ENCODE data around the gene UBE4B. TPM values are rescaled to one million over a fixed set of nuclear protein-coding genes. Genes with fewer than 3 reads are reported as not detected.
A peak's percentile ranks its signal among the peaks of the same experiment; 100 is the strongest.

UBE4B gene
- total RNA-seq, 1 donor from 2014 or later = 63.7 TPM

DNA sequence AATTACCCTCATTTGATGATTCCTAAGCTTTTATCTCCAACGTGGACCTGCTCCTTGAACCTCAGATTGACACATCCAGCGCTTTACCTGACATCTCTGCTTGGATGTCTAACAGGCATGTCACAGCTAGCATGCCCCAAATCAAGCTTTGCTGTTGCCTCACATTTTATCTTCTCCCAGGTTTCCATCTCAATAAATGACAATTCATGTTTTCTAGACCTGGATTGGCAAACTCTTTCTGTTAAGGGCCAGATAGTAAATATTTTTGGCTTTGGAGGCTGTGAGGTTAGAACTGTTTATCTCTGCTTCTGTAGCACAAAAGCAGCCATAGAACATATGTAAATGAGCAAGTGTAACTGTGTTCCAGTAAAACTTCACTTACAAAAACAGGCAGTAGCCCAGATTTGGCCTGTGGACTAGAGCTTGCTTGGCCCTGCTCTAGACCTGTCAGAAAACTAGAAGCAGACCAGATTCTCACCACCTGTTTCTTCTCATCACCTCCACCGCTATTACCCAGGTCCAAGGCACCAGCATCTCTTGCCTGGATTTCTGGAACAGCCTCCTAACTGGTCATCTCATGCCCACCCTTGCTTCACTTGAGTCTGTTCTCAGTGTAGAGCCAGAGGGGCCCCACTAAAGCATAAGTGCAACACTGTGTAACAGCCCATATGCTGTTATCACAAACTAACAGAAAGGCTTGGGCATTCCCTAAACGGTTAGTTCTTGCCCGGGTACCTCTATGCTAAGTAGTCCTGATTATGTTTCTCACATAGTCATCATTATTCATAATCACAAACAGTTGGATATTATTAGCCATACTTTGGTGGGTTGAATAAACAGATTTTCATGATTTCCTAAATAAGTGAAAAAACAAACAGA lies 42.3 kb downstream of the UBE4B start:
- peaks cover 35% of the 10 kb centered on the region for H3K4me1 Mint-ChIP-seq
- no peaks in the 10 kb centered on the region for H3K27me3 Mint-ChIP-seq (ENCODE audit: low read depth)
- no peaks in the 10 kb centered on the region for H3K9me3 Mint-ChIP-seq
- DNase-seq (ENCODE audit: low spot score in 2 of 2, unreplicated experiment in 2 of 2) = no peak
- peak overlapping the region; percentile 2 for H3K27ac Mint-ChIP-seq
- peaks cover 7% of the 10 kb centered on the region for H3K36me3 Mint-ChIP-seq
- H3K4me3 Mint-ChIP-seq = no peak overlapping the region
- TF ChIP-seq, protein P1, sequence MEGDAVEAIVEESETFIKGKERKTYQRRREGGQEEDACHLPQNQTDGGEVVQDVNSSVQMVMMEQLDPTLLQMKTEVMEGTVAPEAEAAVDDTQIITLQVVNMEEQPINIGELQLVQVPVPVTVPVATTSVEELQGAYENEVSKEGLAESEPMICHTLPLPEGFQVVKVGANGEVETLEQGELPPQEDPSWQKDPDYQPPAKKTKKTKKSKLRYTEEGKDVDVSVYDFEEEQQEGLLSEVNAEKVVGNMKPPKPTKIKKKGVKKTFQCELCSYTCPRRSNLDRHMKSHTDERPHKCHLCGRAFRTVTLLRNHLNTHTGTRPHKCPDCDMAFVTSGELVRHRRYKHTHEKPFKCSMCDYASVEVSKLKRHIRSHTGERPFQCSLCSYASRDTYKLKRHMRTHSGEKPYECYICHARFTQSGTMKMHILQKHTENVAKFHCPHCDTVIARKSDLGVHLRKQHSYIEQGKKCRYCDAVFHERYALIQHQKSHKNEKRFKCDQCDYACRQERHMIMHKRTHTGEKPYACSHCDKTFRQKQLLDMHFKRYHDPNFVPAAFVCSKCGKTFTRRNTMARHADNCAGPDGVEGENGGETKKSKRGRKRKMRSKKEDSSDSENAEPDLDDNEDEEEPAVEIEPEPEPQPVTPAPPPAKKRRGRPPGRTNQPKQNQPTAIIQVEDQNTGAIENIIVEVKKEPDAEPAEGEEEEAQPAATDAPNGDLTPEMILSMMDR (IDR thresholded peaks at IDR 0.05; ENCODE audit: unreplicated experiment) = no peak

DNA sequence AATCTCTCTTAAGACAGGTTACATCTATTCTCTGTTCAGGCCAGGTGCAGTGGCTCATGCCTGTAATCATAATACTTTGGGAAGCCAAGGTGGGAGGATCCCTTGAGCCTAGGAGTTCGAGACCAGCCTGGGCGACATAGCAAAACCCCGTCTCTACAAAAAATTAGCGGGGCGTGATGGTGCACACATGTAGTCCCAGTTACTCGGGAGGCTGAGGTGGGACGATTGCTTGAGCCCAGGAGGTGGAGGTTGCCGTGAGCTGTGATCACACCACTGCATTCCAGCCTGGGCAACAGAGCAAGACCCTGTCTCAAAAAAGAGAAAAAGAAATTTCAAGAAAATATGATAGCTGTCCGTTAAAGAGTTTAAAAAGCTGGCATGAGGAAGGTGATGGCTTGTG lies 43.0 kb downstream of the UBE4B start:
- H3K27me3 Mint-ChIP-seq (ENCODE audit: low read depth) = no peaks in the 10 kb centered on the region
- peaks cover 35% of the 10 kb centered on the region for H3K4me1 Mint-ChIP-seq
- DNase-seq (ENCODE audit: low spot score in 2 of 2, unreplicated experiment in 2 of 2) = no peak
- TF ChIP-seq, protein P1 (IDR thresholded peaks at IDR 0.05; ENCODE audit: unreplicated experiment) = no peak
- no peak overlapping the region for H3K4me3 Mint-ChIP-seq
- H3K36me3 Mint-ChIP-seq = peaks cover 13% of the 10 kb centered on the region
- peaks cover 5% of the 10 kb centered on the region for H3K9me3 Mint-ChIP-seq
- no peak overlapping the region for H3K27ac Mint-ChIP-seq

DNA sequence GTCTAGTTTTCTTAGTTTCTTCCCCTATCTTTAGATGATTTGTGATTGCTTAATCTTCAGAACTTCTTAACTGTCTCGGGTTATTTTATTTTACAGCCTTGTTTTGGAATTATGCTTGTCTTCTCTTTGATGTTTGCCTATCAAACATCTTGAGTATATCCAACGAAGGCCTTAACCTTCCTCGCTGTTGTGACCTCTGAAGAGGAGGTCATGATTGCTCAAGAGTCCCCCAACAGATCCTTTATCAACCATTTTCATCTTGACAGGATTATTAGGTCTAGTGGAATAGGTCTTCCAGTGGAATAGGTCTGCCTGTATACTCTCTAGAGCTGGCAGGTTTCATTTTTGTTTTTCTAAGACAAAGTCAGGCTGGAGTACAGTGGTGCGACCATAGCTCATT lies 45.7 kb downstream of the UBE4B start:
- Mint-ChIP-seq H3K4me3 (no peak overlapping the region), H3K9me3 (peaks cover 6% of the 10 kb centered on the region)

DNA sequence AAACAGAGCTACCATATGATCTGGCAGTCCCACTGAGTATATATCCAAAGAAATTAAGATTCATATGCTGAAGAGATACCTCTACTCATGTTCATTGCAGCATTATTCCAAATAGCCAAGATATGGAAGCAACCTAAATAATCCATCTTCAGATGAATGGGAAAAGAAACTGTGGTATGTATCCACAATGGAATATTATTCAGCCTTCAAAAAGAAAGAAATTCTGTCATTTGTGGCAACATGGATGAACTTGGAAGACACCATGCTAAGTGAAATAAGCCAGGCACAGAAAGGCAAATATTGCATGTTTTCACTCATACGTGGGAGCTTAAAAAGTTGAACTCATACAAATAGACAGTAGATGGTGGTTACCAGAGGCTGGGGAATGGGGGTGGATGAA lies 47.8 kb downstream of the UBE4B start:
- peaks cover 11% of the 10 kb centered on the region for H3K4me1 Mint-ChIP-seq
- peaks cover 6% of the 10 kb centered on the region for H3K9me3 Mint-ChIP-seq
- DNase-seq (ENCODE audit: low spot score in 2 of 2, unreplicated experiment in 2 of 2) = no peak
- H3K27ac Mint-ChIP-seq = no peak overlapping the region
- H3K27me3 Mint-ChIP-seq (ENCODE audit: low read depth) = no peaks in the 10 kb centered on the region
- no peak overlapping the region for H3K4me3 Mint-ChIP-seq
- H3K36me3 Mint-ChIP-seq = peaks cover 23% of the 10 kb centered on the region
- TF ChIP-seq, protein P1 (IDR thresholded peaks at IDR 0.05; ENCODE audit: unreplicated experiment) = no peak

More for the DNA sequence above, 45.7 kb downstream of the UBE4B start:
- Mint-ChIP-seq H3K27ac (peak overlapping the region; percentile 89), H3K27me3 (ENCODE audit: low read depth) (no peaks in the 10 kb centered on the region), H3K4me1 (peaks cover 22% of the 10 kb centered on the region), H3K36me3 (peaks cover 23% of the 10 kb centered on the region)
- TF ChIP-seq, protein P1 (IDR thresholded peaks at IDR 0.05; ENCODE audit: unreplicated experiment) = no peak
- DNase-seq (ENCODE audit: low spot score in 2 of 2, unreplicated experiment in 2 of 2) = no peak

DNA sequence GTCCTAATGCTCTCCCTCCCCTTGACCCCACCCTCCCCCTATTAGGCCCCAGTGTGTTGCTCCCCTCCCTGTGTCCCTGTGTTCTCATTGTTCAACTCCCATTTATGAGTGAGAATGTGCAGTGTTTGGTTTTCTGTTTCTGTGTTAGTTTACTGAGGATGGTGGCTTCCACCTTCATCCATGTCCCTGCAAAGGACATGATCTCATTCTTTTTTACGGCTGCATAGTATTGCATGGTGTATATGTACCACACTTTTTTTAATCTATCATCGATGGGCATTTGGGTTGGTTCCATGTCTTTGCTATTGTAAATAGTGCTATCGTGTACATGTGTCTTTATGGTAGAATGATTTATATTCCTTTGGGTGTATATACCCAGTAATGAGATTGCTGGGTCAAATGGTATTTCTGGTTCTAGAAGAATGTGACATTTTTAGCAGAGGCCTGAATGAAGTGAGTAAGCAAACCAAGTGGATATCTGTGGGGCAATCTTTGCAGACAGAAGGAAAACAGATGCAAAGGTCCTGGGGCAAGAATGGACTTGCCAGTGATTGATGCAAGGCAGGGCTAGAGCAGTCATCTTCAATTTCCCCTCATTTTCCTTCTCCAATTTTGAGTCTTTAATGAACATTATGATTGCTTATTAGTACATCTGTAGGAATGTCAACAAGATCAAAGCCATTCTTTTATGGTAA lies 50.2 kb downstream of the UBE4B start:
- Mint-ChIP-seq H3K27me3 (ENCODE audit: low read depth) (no peaks in the 10 kb centered on the region), H3K4me1 (peaks cover 9% of the 10 kb centered on the region), H3K4me3 (no peak overlapping the region), H3K27ac (peak overlapping the region; percentile 66), H3K9me3 (peaks cover 13% of the 10 kb centered on the region), H3K36me3 (peaks cover 33% of the 10 kb centered on the region)
- no peak for DNase-seq (ENCODE audit: low spot score in 2 of 2, unreplicated experiment in 2 of 2)
- TF ChIP-seq, protein P1 (IDR thresholded peaks at IDR 0.05; ENCODE audit: unreplicated experiment) = no peak
